BE2C (cell line): ENCODE data around the gene GPC4.

Source experiments
- DNase-seq: peaks from one replicate; pipeline ENCODE4 v3.0.0-alpha.2; 2020
- H3K27me3 ChIP-seq: fragments of 250-450 bp; sonication (Bioruptor Pico); 2 replicates; pipeline ENCODE4 v1.5.1; 2020; ENCODE audit warnings: mild to moderate bottlenecking
- H3K36me3 ChIP-seq: fragments of 250-450 bp; sonication (Bioruptor Pico); 2 replicates; pipeline ENCODE4 v1.5.1; 2020; ENCODE audit warnings: mild to moderate bottlenecking
- H3K4me1 ChIP-seq: fragments of 250-450 bp; sonication (Bioruptor Pico); 2 replicates; pipeline ENCODE4 v1.5.1; 2020
- H3K4me3 ChIP-seq: 2 replicates; pipeline ENCODE4 v1.5.1; 2011; ENCODE audit warnings: low read depth, low read length
- H3K9me3 ChIP-seq: fragments of 250-450 bp; sonication (Bioruptor Pico); 2 replicates; pipeline ENCODE4 v1.5.1; 2020
- CTCF ChIP-seq: IDR thresholded peaks from 2 replicates; pipeline ENCODE4 v1.5.1; 2012; ENCODE audit warnings: mild to moderate bottlenecking, low read depth, low read length

GPC4 gene

DNA sequence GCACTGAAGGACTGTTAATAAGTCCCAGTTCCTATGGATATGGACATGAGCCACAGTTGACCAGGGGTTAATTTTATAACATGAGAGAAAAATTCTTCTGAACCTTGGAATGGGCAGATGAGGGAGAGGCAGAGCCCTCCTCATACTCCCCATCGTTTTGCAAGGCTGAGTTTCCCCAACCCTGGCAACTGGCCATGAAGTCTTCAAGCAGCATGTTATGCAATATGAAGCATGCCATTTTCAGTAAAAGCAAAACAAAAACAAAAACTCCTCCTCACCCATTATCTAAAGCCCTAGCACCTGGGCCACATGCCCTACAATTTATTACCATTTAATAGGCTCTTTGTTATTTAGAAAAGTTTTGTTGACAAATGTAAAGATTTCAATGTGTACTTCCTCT lies 64.5 kb downstream of the GPC4 start:
- H3K4me1 ChIP-seq: no peaks in the 10 kb centered on the region
- no peak for DNase-seq
- no peak overlapping the region for H3K4me3 ChIP-seq
- no peaks in the 10 kb centered on the region for H3K9me3 ChIP-seq
- no peaks in the 10 kb centered on the region for H3K36me3 ChIP-seq
- no peaks in the 10 kb centered on the region for H3K27me3 ChIP-seq
- no peak for TF ChIP-seq CTCF

GRCh38 chrX:133346026-133346425 lies 69.3 kb downstream of the GPC4 start:
- Histone ChIP-seq H3K4me1 (no peaks in the 10 kb centered on the region), H3K9me3 (no peaks in the 10 kb centered on the region), H3K36me3 (no peaks in the 10 kb centered on the region), H3K27me3 (no peaks in the 10 kb centered on the region), H3K4me3 (no peak overlapping the region)
- no peak for TF ChIP-seq CTCF
- no peak for DNase-seq

- H3K36me3 ChIP-seq: no peaks in the 10 kb centered on the region
- no peak for DNase-seq
- no peaks in the 10 kb centered on the region for H3K27me3 ChIP-seq
- no peaks in the 10 kb centered on the region for H3K4me1 ChIP-seq
- H3K9me3 ChIP-seq: no peaks in the 10 kb centered on the region
- no peak for TF ChIP-seq CTCF
- no peak overlapping the region for H3K4me3 ChIP-seq
These were observed 75.7 kb downstream of the GPC4 start for GRCh38 chrX:133339566-133339965.

DNA sequence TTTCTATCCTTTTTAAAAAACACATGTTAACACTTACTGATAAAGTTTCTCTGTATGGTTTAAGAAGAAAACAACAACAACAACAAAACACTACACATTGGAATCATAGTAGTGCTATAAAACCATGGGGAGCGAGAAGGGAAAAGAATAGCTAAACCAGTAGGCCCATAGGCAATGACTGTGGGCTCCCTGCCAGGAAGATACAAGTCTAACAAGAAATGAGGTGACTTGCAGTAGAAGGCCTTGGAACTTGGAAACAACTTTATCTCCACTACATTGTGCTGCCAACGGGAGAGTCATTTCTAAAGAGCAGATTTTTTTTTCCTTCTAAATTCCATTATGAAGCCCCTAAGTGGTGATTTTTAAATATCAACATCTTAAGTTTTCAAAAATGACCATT lies 78.0 kb downstream of the GPC4 start:
- Histone ChIP-seq H3K9me3 (no peaks in the 10 kb centered on the region), H3K4me1 (no peaks in the 10 kb centered on the region), H3K27me3 (no peaks in the 10 kb centered on the region), H3K36me3 (no peaks in the 10 kb centered on the region), H3K4me3 (no peak overlapping the region)
- DNase-seq: no peak
- no peak for TF ChIP-seq CTCF

DNA sequence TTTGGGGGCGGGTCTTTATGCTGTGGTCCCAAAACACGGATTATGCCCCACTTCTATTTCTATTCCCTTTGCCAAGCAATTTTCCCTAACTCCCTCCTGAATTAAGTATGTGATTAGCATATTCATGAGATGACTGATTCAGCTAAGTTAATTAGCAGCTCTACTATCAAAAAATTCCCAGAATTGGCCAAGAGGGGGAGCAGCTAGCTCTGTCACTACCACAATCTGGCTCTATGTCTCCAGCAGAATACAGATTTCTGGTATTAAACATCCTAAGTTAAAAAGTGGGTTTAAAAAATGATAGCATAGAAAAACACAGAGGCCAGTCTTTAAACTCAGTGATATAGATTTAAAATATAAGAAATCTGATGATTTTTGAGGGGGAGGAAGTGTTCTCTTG lies 80.3 kb downstream of the GPC4 start:
- Histone ChIP-seq H3K36me3 (no peaks in the 10 kb centered on the region), H3K9me3 (no peaks in the 10 kb centered on the region), H3K27me3 (no peaks in the 10 kb centered on the region), H3K4me1 (no peaks in the 10 kb centered on the region), H3K4me3 (no peak overlapping the region)
- TF ChIP-seq CTCF: peak; percentile 37
- DNase-seq: no peak

DNA sequence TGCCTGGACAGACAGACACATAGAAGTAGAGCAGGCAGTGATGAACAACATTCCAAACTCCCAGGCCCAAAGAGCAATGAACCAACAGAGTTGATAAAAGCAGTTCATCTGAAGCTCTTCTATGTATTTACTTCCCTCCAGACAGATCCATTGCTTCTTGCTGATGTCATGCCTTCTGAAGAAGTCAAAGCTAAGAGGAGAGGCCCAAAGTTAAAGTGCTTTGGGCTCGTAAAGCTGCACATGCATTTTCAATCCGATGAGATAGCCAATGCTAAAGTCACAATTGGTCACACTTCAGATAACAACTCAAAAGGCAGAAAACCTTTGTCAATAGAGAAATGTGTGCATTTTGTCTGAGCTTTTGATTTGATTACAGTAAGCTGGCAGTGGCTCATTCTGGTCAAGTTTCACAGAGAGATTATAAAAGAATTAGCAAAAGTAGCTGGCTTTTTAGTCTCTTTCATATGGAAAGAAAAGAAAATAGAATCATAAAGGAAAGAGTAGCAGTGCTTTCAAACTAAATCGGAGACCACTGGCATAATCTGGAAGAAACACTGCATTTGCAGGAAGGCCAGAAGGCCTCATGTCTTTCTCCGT lies 82.0 kb downstream of the GPC4 start:
- no peaks in the 10 kb centered on the region for H3K4me1 ChIP-seq
- H3K4me3 ChIP-seq: no peak overlapping the region
- no peaks in the 10 kb centered on the region for H3K36me3 ChIP-seq
- no peaks in the 10 kb centered on the region for H3K9me3 ChIP-seq
- no peak for DNase-seq
- H3K27me3 ChIP-seq: no peaks in the 10 kb centered on the region
- TF ChIP-seq CTCF: no peak
